Adrenal gland (tissue), 5 donors: ENCODE measurements around the gene KCTD11.
A peak's percentile ranks its signal among the peaks of the same experiment; 100 is the strongest.

Experiments used
- POLR2A ChIP-seq, 2 donors: fragments of 450-650 bp; IDR thresholded peaks; one replicate each; pipeline ENCODE4 v1.6.1; 2017; ENCODE audit warnings: antibody characterized with exemption in 2 of 2, mild to moderate bottlenecking in 2 of 2, moderate library complexity in 1 of 2
- TF ChIP-seq, protein P1 (sequence below), 6 experiments: fragments of 450-650 bp in 4 of 6; fragments of 200-600 bp in 2 of 6; sonication (generic) in 1 of 6; IDR thresholded peaks; 1 replicate in 5 of 6; 2 replicates in 1 of 6; pipeline versions ENCODE4 v1.5.1 to v1.8.0; 2016 to 2021; ENCODE audit warnings: antibody characterized with exemption in 6 of 6, mild to moderate bottlenecking in 2 of 6, moderate library complexity in 1 of 6
- donor health status: DM: no; HTN: no; CAD: no.

DNA sequence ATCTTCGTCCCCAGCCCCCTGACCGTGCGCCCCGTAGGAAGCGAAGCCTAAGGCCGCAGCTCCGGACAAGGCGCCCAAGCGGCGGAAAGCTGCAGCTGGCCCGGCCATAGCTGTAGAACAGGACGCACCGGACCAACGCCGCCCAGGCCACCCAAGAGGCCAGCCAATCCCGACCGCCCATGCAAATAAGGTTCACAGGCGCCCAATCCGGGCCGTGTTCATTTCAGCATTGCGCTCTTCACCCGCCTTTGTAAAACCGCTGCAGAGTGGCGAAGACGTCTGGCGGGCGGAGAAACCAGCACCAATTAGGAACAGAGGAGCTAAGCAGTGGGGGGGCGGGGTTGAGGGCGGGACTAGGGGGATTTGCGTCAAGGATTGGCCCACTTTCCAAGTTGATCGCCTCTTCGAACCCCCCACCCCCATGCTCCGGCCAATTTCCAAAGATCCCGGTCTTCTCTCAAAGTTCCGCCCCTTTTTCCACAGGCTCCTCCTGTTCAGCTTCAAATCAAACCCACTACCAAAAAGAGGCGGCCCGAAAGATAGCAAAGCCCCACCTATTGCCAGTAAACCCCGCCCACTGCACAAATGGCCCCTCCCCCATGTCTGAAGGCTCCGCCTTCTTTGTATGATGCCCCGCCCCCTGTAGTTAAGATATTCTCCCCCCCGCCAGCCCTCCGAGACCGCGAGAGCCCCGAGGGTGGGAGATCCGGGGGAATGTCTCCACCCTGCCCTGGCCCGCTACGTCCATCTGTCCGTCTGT is 52.2 kb downstream of the KCTD11 start, which contains the start of gene TMEM256:
- TF ChIP-seq, protein P1, sequence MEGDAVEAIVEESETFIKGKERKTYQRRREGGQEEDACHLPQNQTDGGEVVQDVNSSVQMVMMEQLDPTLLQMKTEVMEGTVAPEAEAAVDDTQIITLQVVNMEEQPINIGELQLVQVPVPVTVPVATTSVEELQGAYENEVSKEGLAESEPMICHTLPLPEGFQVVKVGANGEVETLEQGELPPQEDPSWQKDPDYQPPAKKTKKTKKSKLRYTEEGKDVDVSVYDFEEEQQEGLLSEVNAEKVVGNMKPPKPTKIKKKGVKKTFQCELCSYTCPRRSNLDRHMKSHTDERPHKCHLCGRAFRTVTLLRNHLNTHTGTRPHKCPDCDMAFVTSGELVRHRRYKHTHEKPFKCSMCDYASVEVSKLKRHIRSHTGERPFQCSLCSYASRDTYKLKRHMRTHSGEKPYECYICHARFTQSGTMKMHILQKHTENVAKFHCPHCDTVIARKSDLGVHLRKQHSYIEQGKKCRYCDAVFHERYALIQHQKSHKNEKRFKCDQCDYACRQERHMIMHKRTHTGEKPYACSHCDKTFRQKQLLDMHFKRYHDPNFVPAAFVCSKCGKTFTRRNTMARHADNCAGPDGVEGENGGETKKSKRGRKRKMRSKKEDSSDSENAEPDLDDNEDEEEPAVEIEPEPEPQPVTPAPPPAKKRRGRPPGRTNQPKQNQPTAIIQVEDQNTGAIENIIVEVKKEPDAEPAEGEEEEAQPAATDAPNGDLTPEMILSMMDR (IDR thresholded peaks at IDR 0.05) = peak in 1 of 6 experiments; percentile 24
- TF ChIP-seq POLR2A (IDR thresholded peaks at IDR 0.05) = peak; percentile 85 to 99
